HG02610 (cell line): Measurements from ENCODE around the gene MAPK8IP1.
"Not testable (repeated sequence)": the region's sequence is repeated elsewhere in the genome, so short reads cannot be mapped to it uniquely, and the experiment has no call there.

Experiments used
- ATAC-seq: cut with Tn5 transposase; IDR thresholded peaks from one replicate; pipeline ENCODE4 v1.9.1; 2021; ENCODE audit warnings: mild to moderate bottlenecking, moderate library complexity; ENCODE audit not compliant: unreplicated experiment

MAPK8IP1 gene

GRCh38 chr11:45885274-45885920 lies at the start of gene MAPK8IP1:
Gene MAPK8IP1 (plus strand): TSS chr11:45885651. CDS start chr11:45885821, 170 bp downstream.
- peak; percentile 61 for ATAC-seq

GRCh38 chr11:45839204-45839603 lies 46.2 kb upstream of the MAPK8IP1 start:
- no peak for ATAC-seq

GRCh38 chr11:45840251-45840650 lies 45.2 kb upstream of the MAPK8IP1 start:
- not testable (repeated sequence) for ATAC-seq

- ATAC-seq = no peak
Measured at GRCh38 chr11:45843158-45843924, 42.1 kb upstream of the MAPK8IP1 start.

GRCh38 chr11:45844822-45845578 lies 40.5 kb upstream of the MAPK8IP1 start:
- no peak for ATAC-seq

- ATAC-seq = no peak
Measured at GRCh38 chr11:45846174-45846675, 39.2 kb upstream of the MAPK8IP1 start.

- ATAC-seq = peak; percentile 95
Measured at GRCh38 chr11:45846974-45847910, 38.2 kb upstream of the MAPK8IP1 start, which contains the start of gene CRY2. Gene CRY2 (plus strand): TSS chr11:45847475. CDS start chr11:45847491, 16 bp downstream.

- ATAC-seq = peak; percentile 11
Measured at GRCh38 chr11:45847911-45848316, 37.5 kb upstream of the MAPK8IP1 start.

GRCh38 chr11:45848654-45849081 lies 36.8 kb upstream of the MAPK8IP1 start:
- ATAC-seq = no peak

GRCh38 chr11:45850446-45850845 lies 35.0 kb upstream of the MAPK8IP1 start:
- no peak for ATAC-seq

- ATAC-seq = no peak
Measured at GRCh38 chr11:45851228-45851627, 34.2 kb upstream of the MAPK8IP1 start.

- no peak for ATAC-seq
Measured at GRCh38 chr11:45852018-45852711, 33.3 kb upstream of the MAPK8IP1 start.

- peak; percentile 41 for ATAC-seq
Measured at GRCh38 chr11:45852712-45853101, 32.7 kb upstream of the MAPK8IP1 start.

- no peak for ATAC-seq
Measured at GRCh38 chr11:45853332-45854219, 31.9 kb upstream of the MAPK8IP1 start.

- no peak for ATAC-seq
Measured at GRCh38 chr11:45855308-45855707, 30.1 kb upstream of the MAPK8IP1 start.

- ATAC-seq = no peak
Measured at GRCh38 chr11:45856044-45856468, 29.4 kb upstream of the MAPK8IP1 start.

- ATAC-seq = no peak
Measured at GRCh38 chr11:45857961-45858474, 27.4 kb upstream of the MAPK8IP1 start.

- no peak for ATAC-seq
Measured at GRCh38 chr11:45858751-45859398, 26.6 kb upstream of the MAPK8IP1 start.
